A673 (cell line): ENCODE data around the gene TEX261.

Experiments used
- EZH2 ChIP-seq: fragments of 200-600 bp; sonication (generic); IDR thresholded peaks from 2 replicates; pipeline ENCODE4 v1.6.1; 2017; ENCODE audit warnings: borderline replicate concordance, low read depth, mild to moderate bottlenecking, mixed read lengths, antibody characterized with exemption, low read length; ENCODE audit not compliant: poor library complexity, severe bottlenecking
- TF ChIP-seq, protein P1 (sequence below): fragments of 300-800, 200-600 bp; sonication (generic); conservative IDR thresholded peaks from 2 replicates; pipeline ENCODE4 v1.5.1; 2017; ENCODE audit warnings: low read depth, mild to moderate bottlenecking, antibody characterized with exemption, low read length, moderate library complexity, mixed read lengths

GRCh38 chr2:70959851-70960832, 34.5 kb downstream of the TEX261 start:
- TF ChIP-seq, protein P1, sequence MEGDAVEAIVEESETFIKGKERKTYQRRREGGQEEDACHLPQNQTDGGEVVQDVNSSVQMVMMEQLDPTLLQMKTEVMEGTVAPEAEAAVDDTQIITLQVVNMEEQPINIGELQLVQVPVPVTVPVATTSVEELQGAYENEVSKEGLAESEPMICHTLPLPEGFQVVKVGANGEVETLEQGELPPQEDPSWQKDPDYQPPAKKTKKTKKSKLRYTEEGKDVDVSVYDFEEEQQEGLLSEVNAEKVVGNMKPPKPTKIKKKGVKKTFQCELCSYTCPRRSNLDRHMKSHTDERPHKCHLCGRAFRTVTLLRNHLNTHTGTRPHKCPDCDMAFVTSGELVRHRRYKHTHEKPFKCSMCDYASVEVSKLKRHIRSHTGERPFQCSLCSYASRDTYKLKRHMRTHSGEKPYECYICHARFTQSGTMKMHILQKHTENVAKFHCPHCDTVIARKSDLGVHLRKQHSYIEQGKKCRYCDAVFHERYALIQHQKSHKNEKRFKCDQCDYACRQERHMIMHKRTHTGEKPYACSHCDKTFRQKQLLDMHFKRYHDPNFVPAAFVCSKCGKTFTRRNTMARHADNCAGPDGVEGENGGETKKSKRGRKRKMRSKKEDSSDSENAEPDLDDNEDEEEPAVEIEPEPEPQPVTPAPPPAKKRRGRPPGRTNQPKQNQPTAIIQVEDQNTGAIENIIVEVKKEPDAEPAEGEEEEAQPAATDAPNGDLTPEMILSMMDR, result peak; percentile 46
- no peak for TF ChIP-seq EZH2
